Hepatocyte (in vitro differentiated cells): ENCODE data around the gene ASF1B. TPM values are rescaled to one million over a fixed set of nuclear protein-coding genes. Genes with fewer than 3 reads are reported as not detected.

Experiments used
- DNase-seq: peaks from one replicate; pipeline ENCODE4 v3.0.0-alpha.2; 2016; ENCODE audit warnings: low spot score
- H2AFZ ChIP-seq: fragments of 200-600 bp; sonication (generic); 2 replicates; pipeline ENCODE4 v1.6.0; 2016; ENCODE audit warnings: antibody characterized with exemption, mild to moderate bottlenecking
- H3K27ac ChIP-seq: fragments of 200-600 bp; sonication (generic); 2 replicates; pipeline ENCODE4 v1.5.1; 2016; ENCODE audit warnings: mild to moderate bottlenecking
- H3K27me3 ChIP-seq: fragments of 200-600 bp; sonication (generic); 2 replicates; pipeline ENCODE4 v1.6.1; 2016
- H3K36me3 ChIP-seq: fragments of 200-600 bp; sonication (generic); replicated peaks from 2 replicates; pipeline ENCODE4 v1.5.1; 2016; ENCODE audit warnings: low read depth; ENCODE audit not compliant: insufficient read depth
- H3K4me1 ChIP-seq: fragments of 200-600 bp; sonication (generic); 2 replicates; pipeline ENCODE4 v1.5.1; 2016; ENCODE audit warnings: mild to moderate bottlenecking, moderate library complexity; ENCODE audit not compliant: insufficient read depth
- H3K4me2 ChIP-seq: fragments of 200-600 bp; sonication (generic); 2 replicates; pipeline ENCODE4 v1.6.0; 2016
- H3K4me3 ChIP-seq: fragments of 200-600 bp; sonication (generic); 2 replicates; pipeline ENCODE4 v1.5.1; 2016; ENCODE audit warnings: mild to moderate bottlenecking
- H3K79me2 ChIP-seq: fragments of 200-600 bp; sonication (generic); 2 replicates; pipeline ENCODE4 v1.6.0; 2017; ENCODE audit warnings: mild to moderate bottlenecking
- H3K9me2 ChIP-seq: fragments of 200-600 bp; sonication (generic); replicated peaks from 2 replicates; pipeline ENCODE4 v1.6.0; 2017; ENCODE audit warnings: mild to moderate bottlenecking; ENCODE audit not compliant: insufficient read depth
- H3K9me3 ChIP-seq: fragments of 200-600 bp; sonication (generic); 2 replicates; pipeline ENCODE4 v1.5.1; 2016; ENCODE audit warnings: low read depth, mild to moderate bottlenecking
- H4K20me1 ChIP-seq: fragments of 200-600 bp; sonication (generic); 2 replicates; pipeline ENCODE4 v1.6.0; 2016; ENCODE audit warnings: mild to moderate bottlenecking; ENCODE audit not compliant: insufficient read depth, poor library complexity, severe bottlenecking
- EZH2 ChIP-seq: fragments of 200-600 bp; sonication (generic); IDR thresholded peaks from 2 replicates; pipeline ENCODE4 v1.6.1; 2016; ENCODE audit warnings: antibody characterized with exemption, mild to moderate bottlenecking, borderline replicate concordance
- EZH2phosphoT487 ChIP-seq: fragments of 200-600 bp; sonication (generic); IDR thresholded peaks from one replicate; pipeline ENCODE4 v1.6.1; 2018; ENCODE audit warnings: antibody characterized with exemption, mild to moderate bottlenecking, low read depth, moderate library complexity; ENCODE audit not compliant: unreplicated experiment, severe bottlenecking
- WGBS: methylation state at CpG from one replicate; pipeline ENCODE4 v1.1.6; 2016; ENCODE audit warnings: low lambda C conversion rate; ENCODE audit errors: missing lambda C conversion rate; 5-methylcytosine and 5-hydroxymethylcytosine counted together
- polyA plus RNA-seq: library from polyadenylated mRNA; unstranded; fragments of >200 nt; fragmentation: Nextera tagmentation; extraction: Ambion mirVana; gene quantifications from 2 replicates; pipeline ENCODE4 v1.2.1, GENCODE V29; 2016
- total RNA-seq: library from RNA; depleted of rRNA; stranded (reverse); fragments of >200 nt; gene quantifications from 2 replicates; pipeline ENCODE4 v1.2.3, GENCODE V29; 2014
- TF ChIP-seq, protein P1 (sequence below): fragments of 200-600 bp; sonication (generic); IDR thresholded peaks from 2 replicates; pipeline ENCODE4 v1.5.1; 2016; ENCODE audit warnings: antibody characterized with exemption, mild to moderate bottlenecking; ENCODE audit not compliant: poor library complexity

The ASF1B gene
- total and polyA plus RNA-seq, 2 experiments from 2014 or later, result 5.1 to 12.4 TPM

DNA sequence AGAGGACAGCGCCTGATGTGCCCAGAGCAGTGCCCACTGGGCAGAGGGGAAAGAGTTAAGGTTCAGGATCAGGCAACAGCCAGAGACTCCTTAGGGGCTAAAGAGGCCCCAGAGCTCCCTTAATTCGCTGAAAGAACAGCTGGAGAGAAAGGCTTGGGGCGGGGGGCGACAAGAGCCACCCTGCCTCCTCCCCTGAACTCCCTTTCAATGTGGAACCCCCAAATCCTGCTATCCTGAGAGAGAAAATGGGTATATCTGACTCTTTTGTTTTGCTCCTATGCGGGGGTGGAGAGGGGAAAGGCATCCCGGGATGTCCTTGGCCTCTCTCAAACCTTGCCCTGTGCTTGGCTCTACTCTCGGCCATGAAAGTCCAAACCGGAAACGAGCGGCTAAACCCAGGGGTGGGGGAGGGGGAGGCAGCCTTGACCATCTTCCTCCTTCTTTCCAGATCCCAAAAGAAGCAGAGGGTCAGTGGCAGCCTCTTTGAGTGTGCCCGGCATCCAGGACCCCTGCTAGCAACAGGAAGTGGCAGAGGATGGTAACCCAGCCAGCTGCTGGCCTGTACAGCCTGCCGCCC lies 23.5 kb downstream of the ASF1B start:
- no peaks in the 10 kb centered on the region for H3K9me2 ChIP-seq
- no peak overlapping the region for H2AFZ ChIP-seq
- H3K27me3 ChIP-seq, result no peaks in the 10 kb centered on the region
- no peak for DNase-seq
- H3K79me2 ChIP-seq, result peaks cover 64% of the 10 kb centered on the region
- peaks cover 10% of the 10 kb centered on the region for H3K4me1 ChIP-seq
- H3K36me3 ChIP-seq, result no peaks in the 10 kb centered on the region
- no peaks in the 10 kb centered on the region for H3K9me3 ChIP-seq
- peak overlapping the region; percentile 48 for H3K27ac ChIP-seq
- peaks cover 5% of the 10 kb centered on the region for H4K20me1 ChIP-seq
- peak overlapping the region; percentile 68 for H3K4me2 ChIP-seq
- TF ChIP-seq, protein P1, sequence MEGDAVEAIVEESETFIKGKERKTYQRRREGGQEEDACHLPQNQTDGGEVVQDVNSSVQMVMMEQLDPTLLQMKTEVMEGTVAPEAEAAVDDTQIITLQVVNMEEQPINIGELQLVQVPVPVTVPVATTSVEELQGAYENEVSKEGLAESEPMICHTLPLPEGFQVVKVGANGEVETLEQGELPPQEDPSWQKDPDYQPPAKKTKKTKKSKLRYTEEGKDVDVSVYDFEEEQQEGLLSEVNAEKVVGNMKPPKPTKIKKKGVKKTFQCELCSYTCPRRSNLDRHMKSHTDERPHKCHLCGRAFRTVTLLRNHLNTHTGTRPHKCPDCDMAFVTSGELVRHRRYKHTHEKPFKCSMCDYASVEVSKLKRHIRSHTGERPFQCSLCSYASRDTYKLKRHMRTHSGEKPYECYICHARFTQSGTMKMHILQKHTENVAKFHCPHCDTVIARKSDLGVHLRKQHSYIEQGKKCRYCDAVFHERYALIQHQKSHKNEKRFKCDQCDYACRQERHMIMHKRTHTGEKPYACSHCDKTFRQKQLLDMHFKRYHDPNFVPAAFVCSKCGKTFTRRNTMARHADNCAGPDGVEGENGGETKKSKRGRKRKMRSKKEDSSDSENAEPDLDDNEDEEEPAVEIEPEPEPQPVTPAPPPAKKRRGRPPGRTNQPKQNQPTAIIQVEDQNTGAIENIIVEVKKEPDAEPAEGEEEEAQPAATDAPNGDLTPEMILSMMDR, result no peak
- TF ChIP-seq EZH2phosphoT487 (no peak), EZH2 (no peak)
- H3K4me3 ChIP-seq, result no peak overlapping the region
- 56% methylated on average over 12 of the region's 12 CpGs for WGBS

DNA sequence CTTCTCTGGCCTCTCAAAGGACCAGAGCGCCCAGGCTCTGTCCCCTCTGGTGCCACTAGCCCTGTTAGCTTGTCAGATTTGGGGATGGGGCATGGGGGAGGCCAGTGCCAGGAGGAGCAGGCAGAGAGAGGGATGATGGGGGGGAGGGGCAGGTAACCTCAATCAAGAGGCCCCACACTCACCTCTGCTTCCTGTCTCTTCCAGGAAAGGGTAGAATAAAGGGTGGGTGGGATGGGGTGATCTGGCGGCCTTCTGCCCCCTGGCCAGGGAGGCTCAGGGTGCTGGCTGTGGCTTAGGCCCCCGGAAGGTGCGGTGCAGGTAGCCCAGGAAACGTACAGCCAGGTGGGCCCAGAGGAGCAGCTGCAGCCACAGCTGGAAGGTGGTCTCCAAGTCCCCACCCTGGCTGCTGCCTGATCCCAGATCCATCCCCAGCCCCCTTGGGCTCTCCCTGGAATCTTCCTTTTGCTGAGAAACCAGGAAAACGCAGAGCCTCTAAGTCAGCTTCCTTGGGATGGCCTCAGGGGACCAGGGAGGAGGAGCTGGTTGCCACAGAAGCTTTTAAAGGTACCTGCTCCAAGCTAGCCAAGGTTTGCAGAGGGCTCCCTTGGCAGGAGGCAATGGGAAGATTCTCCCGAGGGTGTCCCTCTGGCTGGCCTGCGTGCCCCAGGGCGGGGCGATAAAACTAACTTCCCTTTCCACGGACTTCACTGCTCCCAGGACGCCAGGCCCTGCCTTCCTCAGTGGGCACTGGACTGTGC lies 24.2 kb downstream of the ASF1B start:
- peak overlapping the region; percentile 68 for H3K4me2 ChIP-seq
- H3K4me1 ChIP-seq, result peaks cover 10% of the 10 kb centered on the region
- peak overlapping the region; percentile 48 for H3K27ac ChIP-seq

DNA sequence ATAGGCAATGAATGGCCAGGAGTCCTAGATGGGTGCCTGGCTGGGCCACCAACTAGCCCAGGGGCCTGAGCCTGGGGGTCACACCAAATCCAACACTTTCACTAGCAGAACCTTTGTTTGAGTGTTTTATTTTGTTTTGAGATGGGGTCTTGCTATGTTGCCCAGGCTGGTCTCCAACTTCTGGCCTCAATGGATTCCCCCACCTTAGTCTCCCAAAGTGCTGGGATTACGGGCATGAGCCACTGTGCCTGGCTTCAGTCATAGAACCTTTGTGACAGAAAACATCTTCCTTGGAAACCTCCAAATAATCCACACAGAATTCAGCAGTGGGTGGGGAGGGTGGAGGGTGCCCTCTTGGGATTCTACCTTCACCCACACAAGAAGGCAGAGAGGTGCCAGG lies 24.9 kb downstream of the ASF1B start:
- H3K27ac ChIP-seq, result no peak overlapping the region
- H4K20me1 ChIP-seq, result peaks cover 5% of the 10 kb centered on the region
- no peaks in the 10 kb centered on the region for H3K9me2 ChIP-seq
- no peaks in the 10 kb centered on the region for H3K9me3 ChIP-seq
- H3K4me3 ChIP-seq, result no peak overlapping the region
- H3K79me2 ChIP-seq, result peaks cover 56% of the 10 kb centered on the region
- H3K4me1 ChIP-seq, result peaks cover 10% of the 10 kb centered on the region
- no peak overlapping the region for H2AFZ ChIP-seq
- no peak for DNase-seq
- no peaks in the 10 kb centered on the region for H3K27me3 ChIP-seq
- WGBS, result 100% methylated on average over 1 of the region's 1 CpG
- TF ChIP-seq, protein P1, result no peak
- TF ChIP-seq EZH2phosphoT487 (no peak), EZH2 (no peak)
- no peak overlapping the region for H3K4me2 ChIP-seq
- no peaks in the 10 kb centered on the region for H3K36me3 ChIP-seq

More for the DNA sequence above, 24.2 kb downstream of the ASF1B start:
- no peak for DNase-seq
- Histone ChIP-seq H2AFZ (no peak overlapping the region), H3K36me3 (no peaks in the 10 kb centered on the region), H3K27me3 (no peaks in the 10 kb centered on the region), H3K4me3 (no peak overlapping the region), H3K9me2 (no peaks in the 10 kb centered on the region), H4K20me1 (peaks cover 5% of the 10 kb centered on the region), H3K79me2 (peaks cover 63% of the 10 kb centered on the region), H3K9me3 (no peaks in the 10 kb centered on the region)
- TF ChIP-seq, protein P1, result no peak
- no peak for TF ChIP-seq EZH2
- TF ChIP-seq EZH2phosphoT487, result no peak
- WGBS, result 75% methylated on average over 11 of the region's 12 CpGs
